IPS-20b (cell line): ENCODE results near the gene CNN2.

Experiments used
- H3K27ac ChIP-seq: one replicate; pipeline ENCODE4 v1.5.1; 2013; ENCODE audit warnings: low read length
- H3K27me3 ChIP-seq: 2 replicates; pipeline ENCODE4 v1.6.1; 2013; ENCODE audit warnings: mild to moderate bottlenecking, low read length, inconsistent platforms; ENCODE audit not compliant: insufficient read depth
- H3K36me3 ChIP-seq: 2 replicates; pipeline ENCODE4 v1.6.1; 2013; ENCODE audit warnings: low read depth, mild to moderate bottlenecking, inconsistent platforms, low read length, moderate library complexity; ENCODE audit not compliant: insufficient read depth
- H3K4me1 ChIP-seq: 2 replicates; pipeline ENCODE4 v1.6.1; 2013; ENCODE audit warnings: mild to moderate bottlenecking, control low read depth, inconsistent platforms, low read length, moderate library complexity; ENCODE audit not compliant: insufficient read depth
- H3K4me3 ChIP-seq: 2 replicates; pipeline ENCODE4 v1.5.1; 2013; ENCODE audit warnings: mild to moderate bottlenecking, low read length, inconsistent platforms
- H3K9ac ChIP-seq: 2 replicates; pipeline ENCODE4 v1.6.1; 2013; ENCODE audit warnings: low read depth, mild to moderate bottlenecking, inconsistent platforms, low read length, moderate library complexity
- H3K9me3 ChIP-seq: 2 replicates; pipeline ENCODE4 v1.6.1; 2013; ENCODE audit warnings: mild to moderate bottlenecking, low read depth, low read length, inconsistent platforms; ENCODE audit not compliant: insufficient read depth

Gene CNN2

GRCh38 chr19:1068009-1069001, 41.9 kb downstream of the CNN2 start:
- Histone ChIP-seq H3K36me3 (no peaks in the 10 kb centered on the region), H3K27me3 (peaks cover 71% of the 10 kb centered on the region), H3K27ac (no peak overlapping the region), H3K9ac (no peak overlapping the region), H3K4me3 (no peak overlapping the region), H3K9me3 (no peaks in the 10 kb centered on the region), H3K4me1 (peaks cover 4% of the 10 kb centered on the region; the same call in 1 of the 2 replicates)

- Histone ChIP-seq H3K4me3 (no peak overlapping the region), H3K27ac (no peak overlapping the region), H3K9ac (no peak overlapping the region), H3K36me3 (no peaks in the 10 kb centered on the region), H3K4me1 (peaks cover 4% of the 10 kb centered on the region; the same call in 1 of the 2 replicates), H3K9me3 (no peaks in the 10 kb centered on the region), H3K27me3 (peaks cover 71% of the 10 kb centered on the region)
Measured at GRCh38 chr19:1069009-1069779, 42.8 kb downstream of the CNN2 start.

- Histone ChIP-seq H3K9me3 (no peaks in the 10 kb centered on the region), H3K9ac (no peak overlapping the region; the same call in 1 of the 2 replicates), H3K4me1 (no peaks in the 10 kb centered on the region), H3K27ac (no peak overlapping the region), H3K27me3 (peaks cover 64% of the 10 kb centered on the region), H3K36me3 (peaks cover 2% of the 10 kb centered on the region), H3K4me3 (peak overlapping the region; percentile 62)
Measured at GRCh38 chr19:1070576-1070930, 44.1 kb downstream of the CNN2 start.

GRCh38 chr19:1070931-1071791, 44.8 kb downstream of the CNN2 start:
- Histone ChIP-seq H3K9ac (peak overlapping the region; percentile 17; the same call in 1 of the 2 replicates), H3K36me3 (peaks cover 8% of the 10 kb centered on the region), H3K27me3 (peaks cover 58% of the 10 kb centered on the region), H3K4me1 (no peaks in the 10 kb centered on the region), H3K4me3 (peak overlapping the region; percentile 62), H3K9me3 (no peaks in the 10 kb centered on the region), H3K27ac (no peak overlapping the region)

- no peak overlapping the region for H3K4me3 ChIP-seq
- peaks cover 8% of the 10 kb centered on the region for H3K36me3 ChIP-seq
- no peak overlapping the region for H3K27ac ChIP-seq
- H3K27me3 ChIP-seq, result peaks cover 45% of the 10 kb centered on the region
- H3K9ac ChIP-seq, result no peak overlapping the region
- H3K9me3 ChIP-seq, result no peaks in the 10 kb centered on the region
- no peaks in the 10 kb centered on the region for H3K4me1 ChIP-seq
Measured at GRCh38 chr19:1072371-1073015, 46.1 kb downstream of the CNN2 start.

- Histone ChIP-seq H3K9ac (no peak overlapping the region), H3K4me3 (no peak overlapping the region), H3K27ac (no peak overlapping the region), H3K9me3 (no peaks in the 10 kb centered on the region), H3K4me1 (no peaks in the 10 kb centered on the region), H3K27me3 (peaks cover 38% of the 10 kb centered on the region), H3K36me3 (peaks cover 8% of the 10 kb centered on the region)
Measured at GRCh38 chr19:1073063-1073955, 46.9 kb downstream of the CNN2 start.

GRCh38 chr19:1073956-1074517, 47.6 kb downstream of the CNN2 start:
- Histone ChIP-seq H3K27me3 (peaks cover 31% of the 10 kb centered on the region), H3K36me3 (peaks cover 8% of the 10 kb centered on the region), H3K4me3 (no peak overlapping the region), H3K4me1 (no peaks in the 10 kb centered on the region), H3K9me3 (no peaks in the 10 kb centered on the region), H3K9ac (no peak overlapping the region), H3K27ac (no peak overlapping the region)

- no peak overlapping the region for H3K9ac ChIP-seq
- no peaks in the 10 kb centered on the region for H3K9me3 ChIP-seq
- H3K27me3 ChIP-seq, result peaks cover 24% of the 10 kb centered on the region
- H3K27ac ChIP-seq, result no peak overlapping the region
- no peaks in the 10 kb centered on the region for H3K4me1 ChIP-seq
- peaks cover 8% of the 10 kb centered on the region for H3K36me3 ChIP-seq
- no peak overlapping the region for H3K4me3 ChIP-seq
Measured at GRCh38 chr19:1074544-1075283, 48.3 kb downstream of the CNN2 start.

GRCh38 chr19:1076046-1076386, 49.6 kb downstream of the CNN2 start:
- H3K4me3 ChIP-seq, result no peak overlapping the region
- H3K36me3 ChIP-seq, result peaks cover 8% of the 10 kb centered on the region
- peaks cover 13% of the 10 kb centered on the region; the same call in 1 of the 2 replicates for H3K27me3 ChIP-seq
- H3K27ac ChIP-seq, result no peak overlapping the region
- H3K9ac ChIP-seq, result no peak overlapping the region
- no peaks in the 10 kb centered on the region for H3K4me1 ChIP-seq
- H3K9me3 ChIP-seq, result no peaks in the 10 kb centered on the region
